ENCODE measurements around the gene GRID1.

DNA sequence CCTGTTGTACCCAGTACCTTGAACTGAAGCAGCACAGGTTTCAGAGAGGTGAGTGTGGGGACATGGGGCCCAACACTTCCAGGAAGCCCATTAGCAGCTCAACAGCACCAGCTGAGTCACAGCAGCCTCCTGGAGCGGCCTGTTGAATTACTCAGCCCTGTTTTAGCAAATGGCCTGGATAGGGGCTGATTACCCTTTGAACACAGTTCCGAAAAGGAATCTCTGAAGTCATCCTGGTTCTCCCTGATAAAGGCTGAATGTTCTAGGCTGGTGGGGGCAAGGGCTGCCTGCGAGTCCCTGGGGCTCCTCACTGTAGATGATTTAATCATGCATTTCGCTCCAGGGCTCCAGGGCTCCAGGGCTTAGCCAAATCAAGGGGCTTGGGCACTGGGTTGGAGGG, 287.5 kb downstream of the GRID1 start:
- TF ChIP-seq CTCF (IDR thresholded peaks at IDR 0.05; ENCODE audit: low read length) (no peak), EZH2 (IDR thresholded peaks at IDR 0.05; ENCODE audit: borderline replicate concordance, low read length) (no peak)
